ENCODE results near the gene TNFRSF18. TPM values are rescaled to one million over a fixed set of nuclear protein-coding genes. Genes with fewer than 3 reads are reported as not detected.
A peak's percentile ranks its signal among the peaks of the same experiment; 100 is the strongest.

The TNFRSF18 gene
- total and polyA plus RNA-seq, 2 donors (not counting 1 experiment from before 2014, with no cell fraction given), result 10.1 to 33.5 TPM

DNA sequence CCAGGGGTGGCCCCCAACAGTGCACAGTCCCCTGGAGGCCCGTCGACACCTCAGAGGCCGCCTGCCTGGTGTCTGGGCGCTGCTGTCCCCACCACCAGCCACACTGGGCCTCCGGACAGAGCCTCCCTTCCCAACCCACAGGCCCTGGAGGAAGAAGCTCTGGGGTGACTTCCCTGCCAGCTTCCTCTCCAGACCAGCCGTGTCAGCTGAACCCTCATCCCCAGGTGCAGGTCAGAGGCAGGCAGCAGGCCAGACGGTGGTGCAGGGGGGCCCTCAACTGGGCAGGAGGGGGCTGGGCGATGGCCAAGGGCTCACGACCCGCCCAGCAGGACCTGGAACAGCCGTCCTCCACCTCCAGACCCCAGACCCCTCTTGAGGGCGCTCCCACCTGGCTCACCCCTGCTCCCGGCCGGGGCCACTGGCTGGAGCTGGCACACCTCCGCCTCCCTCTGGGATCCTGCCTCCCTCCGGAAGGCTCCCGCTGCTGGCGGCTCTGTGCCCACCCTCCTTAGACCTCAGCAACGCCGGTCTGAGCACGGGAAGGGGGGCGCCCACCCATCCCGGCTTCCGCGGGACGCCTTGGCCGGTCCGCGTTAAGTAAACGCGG, 520 bp downstream of the TNFRSF18 start:
- Histone ChIP-seq H2AFZ (ENCODE audit: insufficient read depth, low read depth, low read length, poor library complexity, severe bottlenecking) (peak overlapping the region; percentile 76), H3K9ac (ENCODE audit: low read length) (peak overlapping the region; percentile 64), H3K79me2 (ENCODE audit: control insufficient read depth, insufficient read depth, low read length) (no peaks in the 10 kb centered on the region), H3K27ac (ENCODE audit: low read length in 2 of 2) (no peak overlapping the region), H3K4me3 (ENCODE audit: control extremely low read depth in 1 of 5, extremely low read depth in 1 of 5, insufficient read depth in 1 of 5, low read depth in 2 of 5, low read length in 4 of 5) (peak overlapping the region in 4 of 5 experiments; percentile 34 to 61 (median 50)), H3K36me3 (replicated peaks in 1 of 2; ENCODE audit: control extremely low read depth in 1 of 2, control insufficient read depth in 1 of 2, extremely low read depth in 1 of 2, insufficient read depth in 2 of 2, low read length in 1 of 2) (no peaks in the 10 kb centered on the region), H3K4me1 (ENCODE audit: control insufficient read depth in 2 of 2, insufficient read depth in 2 of 2, low read length in 2 of 2) (peaks cover 44 to 51% of the 10 kb centered on the region in 2 donors), H4K20me1 (ENCODE audit: control insufficient read depth, insufficient read depth, low read length, poor library complexity, severe bottlenecking) (no peaks in the 10 kb centered on the region), H3K4me2 (replicated peaks; ENCODE audit: low read depth, low read length, poor library complexity, severe bottlenecking) (peak overlapping the region; percentile 97), H3K9me3 (ENCODE audit: control extremely low read depth in 1 of 3, control insufficient read depth in 2 of 3, insufficient read depth in 1 of 3, low read length in 2 of 3) (peaks cover 0 to 19% (median 0%) of the 10 kb centered on the region in 3 donors), H3K27me3 (replicated peaks in 1 of 4; ENCODE audit: control extremely low read depth in 1 of 4, control insufficient read depth in 3 of 4, insufficient read depth in 4 of 4, low read length in 3 of 4) (peaks cover 0 to 40% (median 12%) of the 10 kb centered on the region in 4 experiments)
- Mint-ChIP-seq H3K4me1 (peaks cover 26% of the 10 kb centered on the region), H3K4me3 (peak overlapping the region; percentile 88), H3K27ac (no peak overlapping the region), H3K27me3 (peaks cover 9% of the 10 kb centered on the region), H3K9me3 (ENCODE audit: insufficient read depth) (no peaks in the 10 kb centered on the region)
- TF ChIP-seq, protein P1, sequence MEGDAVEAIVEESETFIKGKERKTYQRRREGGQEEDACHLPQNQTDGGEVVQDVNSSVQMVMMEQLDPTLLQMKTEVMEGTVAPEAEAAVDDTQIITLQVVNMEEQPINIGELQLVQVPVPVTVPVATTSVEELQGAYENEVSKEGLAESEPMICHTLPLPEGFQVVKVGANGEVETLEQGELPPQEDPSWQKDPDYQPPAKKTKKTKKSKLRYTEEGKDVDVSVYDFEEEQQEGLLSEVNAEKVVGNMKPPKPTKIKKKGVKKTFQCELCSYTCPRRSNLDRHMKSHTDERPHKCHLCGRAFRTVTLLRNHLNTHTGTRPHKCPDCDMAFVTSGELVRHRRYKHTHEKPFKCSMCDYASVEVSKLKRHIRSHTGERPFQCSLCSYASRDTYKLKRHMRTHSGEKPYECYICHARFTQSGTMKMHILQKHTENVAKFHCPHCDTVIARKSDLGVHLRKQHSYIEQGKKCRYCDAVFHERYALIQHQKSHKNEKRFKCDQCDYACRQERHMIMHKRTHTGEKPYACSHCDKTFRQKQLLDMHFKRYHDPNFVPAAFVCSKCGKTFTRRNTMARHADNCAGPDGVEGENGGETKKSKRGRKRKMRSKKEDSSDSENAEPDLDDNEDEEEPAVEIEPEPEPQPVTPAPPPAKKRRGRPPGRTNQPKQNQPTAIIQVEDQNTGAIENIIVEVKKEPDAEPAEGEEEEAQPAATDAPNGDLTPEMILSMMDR (IDR thresholded peaks at IDR 0.05), result no peak
- TF ChIP-seq EZH2 (IDR thresholded peaks at IDR 0.05; ENCODE audit: borderline replicate concordance, insufficient read depth, low read depth, low read length, poor library complexity, severe bottlenecking), result no peak
- WGBS (ENCODE audit: insufficient coverage), result 11% methylated on average over 30 of the region's 31 CpGs
- ChIA-PET CTCF (interaction anchor here (0.7 to 4.9 kb wide), 2 partner anchors 84 to 86 kb away, joined by 3 to 39 read pairs; no protein-coding TSS in a partner anchor), POLR2A (interaction anchor here (0.6 to 1.2 kb wide), 3 partner anchors 32 to 126 kb away, joined by 3 to 4 read pairs (median 4); partner anchors contain the start of gene TTLL10)
- intact Hi-C loops (cut with micrococcal nuclease), result loop anchor here (5.0 to 10.0 kb wide), 2 partner anchors 49 to 171 kb away; no protein-coding TSS in a partner anchor
- no peak for ATAC-seq (ENCODE audit: low read depth)
- DNase-seq, result peak; percentile 56
